ENCODE results near the gene MYH7B. TPM values are rescaled to one million over a fixed set of nuclear protein-coding genes. Genes with fewer than 3 reads are reported as not detected.

Gene MYH7B
- total RNA-seq, 1 experiment from 2014 or later = 0.98 TPM

DNA sequence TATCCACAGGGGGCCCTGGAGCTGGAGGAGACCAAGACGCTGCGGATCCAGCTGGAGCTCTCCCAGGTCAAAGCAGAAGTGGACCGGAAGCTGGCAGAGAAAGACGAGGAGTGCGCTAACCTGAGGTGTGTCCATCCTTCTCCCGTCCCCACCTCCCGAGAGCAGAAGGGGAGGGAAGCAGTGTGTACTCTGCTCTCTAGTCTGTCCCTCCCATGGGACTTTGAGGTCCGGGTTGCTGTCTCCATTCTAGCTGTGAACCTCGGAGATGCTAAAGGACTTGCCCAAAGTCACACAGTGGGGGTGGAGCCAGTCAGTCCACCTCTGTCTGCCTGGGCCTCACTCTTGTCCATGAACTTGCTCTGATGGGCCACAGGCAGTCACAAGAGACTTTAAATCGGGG lies 44.1 kb downstream of the MYH7B start:
- no peak overlapping the region for H3K27ac Mint-ChIP-seq
- peaks cover 6% of the 10 kb centered on the region for H3K4me1 Mint-ChIP-seq
- H3K27me3 Mint-ChIP-seq (ENCODE audit: low read depth) = no peaks in the 10 kb centered on the region
- no peak overlapping the region for H3K4me3 Mint-ChIP-seq
- TF ChIP-seq HMGA2 (CRISPR knock-in tag; IDR thresholded peaks at IDR 0.05) (no peak), ATF1 (CRISPR knock-in tag; IDR thresholded peaks at IDR 0.05) (no peak), EMX1 (CRISPR knock-in tag; IDR thresholded peaks at IDR 0.05) (no peak), FOXJ3 (CRISPR knock-in tag; IDR thresholded peaks at IDR 0.05; ENCODE audit: borderline replicate concordance) (no peak)
- TF ChIP-seq, protein P1, sequence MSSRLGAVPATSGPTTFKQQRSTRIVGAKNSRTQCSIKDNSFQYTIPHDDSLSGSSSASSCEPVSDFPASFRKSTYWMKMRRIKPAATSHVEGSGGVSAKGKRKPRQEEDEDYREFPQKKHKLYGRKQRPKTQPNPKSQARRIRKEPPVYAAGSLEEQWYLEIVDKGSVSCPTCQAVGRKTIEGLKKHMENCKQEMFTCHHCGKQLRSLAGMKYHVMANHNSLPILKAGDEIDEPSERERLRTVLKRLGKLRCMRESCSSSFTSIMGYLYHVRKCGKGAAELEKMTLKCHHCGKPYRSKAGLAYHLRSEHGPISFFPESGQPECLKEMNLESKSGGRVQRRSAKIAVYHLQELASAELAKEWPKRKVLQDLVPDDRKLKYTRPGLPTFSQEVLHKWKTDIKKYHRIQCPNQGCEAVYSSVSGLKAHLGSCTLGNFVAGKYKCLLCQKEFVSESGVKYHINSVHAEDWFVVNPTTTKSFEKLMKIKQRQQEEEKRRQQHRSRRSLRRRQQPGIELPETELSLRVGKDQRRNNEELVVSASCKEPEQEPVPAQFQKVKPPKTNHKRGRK (CRISPR knock-in tag; IDR thresholded peaks at IDR 0.05; ENCODE audit: borderline replicate concordance) = no peak
- TF ChIP-seq, protein P2, sequence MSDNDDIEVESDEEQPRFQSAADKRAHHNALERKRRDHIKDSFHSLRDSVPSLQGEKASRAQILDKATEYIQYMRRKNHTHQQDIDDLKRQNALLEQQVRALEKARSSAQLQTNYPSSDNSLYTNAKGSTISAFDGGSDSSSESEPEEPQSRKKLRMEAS (CRISPR knock-in tag; IDR thresholded peaks at IDR 0.05) = no peak
- no peak for ATAC-seq
- no peak for DNase-seq (ENCODE audit: low spot score)
- H3K9me3 Mint-ChIP-seq = no peaks in the 10 kb centered on the region
- peaks cover 30% of the 10 kb centered on the region for H3K36me3 Mint-ChIP-seq
- ChIA-PET CTCF (interaction anchor here (2.0 to 7.3 kb wide), 3 partner anchors 16 to 126 kb away, joined by 7 to 152 read pairs (median 29); partner anchors contain the start of genes ACSS2, GGT7, GSS and MYH7B), POLR2A (no interaction called here)

DNA sequence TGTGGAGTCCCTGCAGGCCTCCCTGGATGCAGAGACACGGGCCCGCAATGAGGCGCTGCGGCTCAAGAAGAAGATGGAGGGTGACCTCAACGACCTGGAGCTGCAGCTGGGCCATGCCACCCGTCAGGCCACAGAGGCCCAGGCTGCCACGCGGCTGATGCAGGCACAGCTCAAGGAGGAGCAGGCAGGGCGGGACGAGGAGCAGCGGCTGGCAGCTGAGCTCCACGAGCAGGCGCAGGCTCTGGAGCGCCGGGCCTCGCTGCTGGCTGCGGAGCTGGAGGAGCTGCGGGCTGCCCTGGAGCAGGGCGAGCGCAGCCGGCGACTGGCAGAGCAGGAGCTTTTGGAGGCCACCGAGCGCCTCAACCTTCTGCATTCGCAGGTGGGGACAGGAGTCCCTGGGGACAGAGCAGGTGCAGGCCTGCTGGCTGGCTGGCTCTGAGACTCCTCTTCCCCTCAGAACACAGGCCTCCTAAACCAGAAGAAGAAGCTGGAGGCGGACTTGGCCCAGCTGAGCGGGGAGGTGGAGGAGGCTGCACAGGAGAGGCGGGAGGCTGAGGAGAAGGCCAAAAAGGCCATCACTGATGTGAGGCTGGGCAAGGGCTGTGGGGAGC lies 44.7 kb downstream of the MYH7B start:
- Mint-ChIP-seq H3K4me3 (no peak overlapping the region), H3K27ac (no peak overlapping the region), H3K36me3 (peaks cover 36% of the 10 kb centered on the region), H3K9me3 (no peaks in the 10 kb centered on the region), H3K27me3 (ENCODE audit: low read depth) (no peaks in the 10 kb centered on the region), H3K4me1 (peaks cover 6% of the 10 kb centered on the region)
- CTCF ChIA-PET = interaction anchor here (0.7 to 7.3 kb wide), 4 partner anchors 11 to 127 kb away, joined by 3 to 152 read pairs (median 6); partner anchors contain the start of genes ACSS2 and GGT7
- DNase-seq (ENCODE audit: low spot score) (no peak), ATAC-seq (no peak)
- POLR2A ChIA-PET = interaction anchor here (0.6 kb wide), 1 partner anchor 297 kb away, joined by 3 read pairs; no protein-coding TSS in a partner anchor
- no peak for TF ChIP-seq ELF4 (CRISPR knock-in tag; IDR thresholded peaks at IDR 0.05; ENCODE audit: low read depth)

DNA sequence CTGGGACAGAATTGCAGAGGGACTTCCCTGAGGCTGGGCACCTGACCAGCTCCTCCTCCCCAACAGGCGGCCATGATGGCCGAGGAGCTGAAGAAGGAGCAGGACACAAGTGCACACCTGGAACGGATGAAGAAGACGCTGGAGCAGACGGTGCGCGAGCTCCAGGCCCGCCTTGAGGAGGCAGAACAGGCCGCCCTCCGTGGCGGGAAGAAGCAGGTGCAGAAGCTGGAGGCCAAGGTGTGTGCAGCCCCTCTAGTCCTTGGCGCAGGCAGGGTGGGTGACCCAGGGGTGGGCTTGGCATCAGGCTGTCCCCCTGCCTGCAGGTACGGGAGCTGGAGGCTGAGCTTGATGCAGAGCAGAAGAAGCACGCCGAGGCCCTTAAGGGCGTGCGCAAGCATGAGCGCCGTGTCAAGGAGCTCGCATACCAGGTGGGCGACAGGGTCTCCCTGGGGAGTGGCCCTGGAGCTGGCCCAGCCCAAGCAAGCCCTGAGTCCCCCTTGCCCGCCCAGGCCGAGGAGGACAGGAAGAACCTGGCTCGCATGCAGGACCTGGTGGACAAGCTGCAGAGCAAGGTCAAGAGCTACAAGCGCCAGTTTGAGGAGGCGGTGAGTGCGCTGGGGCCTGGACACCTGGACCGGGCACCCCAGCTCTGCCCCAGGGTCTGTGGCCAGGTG lies 45.4 kb downstream of the MYH7B start:
- CTCF ChIA-PET = interaction anchor here (0.7 to 7.3 kb wide), 7 partner anchors 12 to 225 kb away, joined by 3 to 152 read pairs (median 6); partner anchors contain the start of genes ACSS2, GGT7, GSS and MYH7B
- Mint-ChIP-seq H3K4me3 (no peak overlapping the region), H3K27me3 (ENCODE audit: low read depth) (no peaks in the 10 kb centered on the region), H3K4me1 (peaks cover 6% of the 10 kb centered on the region), H3K9me3 (no peaks in the 10 kb centered on the region), H3K36me3 (peaks cover 37% of the 10 kb centered on the region), H3K27ac (no peak overlapping the region)
- DNase-seq (ENCODE audit: low spot score) (no peak), ATAC-seq (no peak)
- POLR2A ChIA-PET = interaction anchor here (0.6 kb wide), 1 partner anchor 298 kb away, joined by 3 read pairs; no protein-coding TSS in a partner anchor
- no peak for TF ChIP-seq ZNF263 (CRISPR knock-in tag; IDR thresholded peaks at IDR 0.05; ENCODE audit: low read depth)
- TF ChIP-seq, protein P3, sequence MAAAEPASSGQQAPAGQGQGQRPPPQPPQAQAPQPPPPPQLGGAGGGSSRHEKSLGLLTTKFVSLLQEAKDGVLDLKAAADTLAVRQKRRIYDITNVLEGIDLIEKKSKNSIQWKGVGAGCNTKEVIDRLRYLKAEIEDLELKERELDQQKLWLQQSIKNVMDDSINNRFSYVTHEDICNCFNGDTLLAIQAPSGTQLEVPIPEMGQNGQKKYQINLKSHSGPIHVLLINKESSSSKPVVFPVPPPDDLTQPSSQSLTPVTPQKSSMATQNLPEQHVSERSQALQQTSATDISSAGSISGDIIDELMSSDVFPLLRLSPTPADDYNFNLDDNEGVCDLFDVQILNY (CRISPR knock-in tag; IDR thresholded peaks at IDR 0.05) = no peak
- TF ChIP-seq, protein P4, sequence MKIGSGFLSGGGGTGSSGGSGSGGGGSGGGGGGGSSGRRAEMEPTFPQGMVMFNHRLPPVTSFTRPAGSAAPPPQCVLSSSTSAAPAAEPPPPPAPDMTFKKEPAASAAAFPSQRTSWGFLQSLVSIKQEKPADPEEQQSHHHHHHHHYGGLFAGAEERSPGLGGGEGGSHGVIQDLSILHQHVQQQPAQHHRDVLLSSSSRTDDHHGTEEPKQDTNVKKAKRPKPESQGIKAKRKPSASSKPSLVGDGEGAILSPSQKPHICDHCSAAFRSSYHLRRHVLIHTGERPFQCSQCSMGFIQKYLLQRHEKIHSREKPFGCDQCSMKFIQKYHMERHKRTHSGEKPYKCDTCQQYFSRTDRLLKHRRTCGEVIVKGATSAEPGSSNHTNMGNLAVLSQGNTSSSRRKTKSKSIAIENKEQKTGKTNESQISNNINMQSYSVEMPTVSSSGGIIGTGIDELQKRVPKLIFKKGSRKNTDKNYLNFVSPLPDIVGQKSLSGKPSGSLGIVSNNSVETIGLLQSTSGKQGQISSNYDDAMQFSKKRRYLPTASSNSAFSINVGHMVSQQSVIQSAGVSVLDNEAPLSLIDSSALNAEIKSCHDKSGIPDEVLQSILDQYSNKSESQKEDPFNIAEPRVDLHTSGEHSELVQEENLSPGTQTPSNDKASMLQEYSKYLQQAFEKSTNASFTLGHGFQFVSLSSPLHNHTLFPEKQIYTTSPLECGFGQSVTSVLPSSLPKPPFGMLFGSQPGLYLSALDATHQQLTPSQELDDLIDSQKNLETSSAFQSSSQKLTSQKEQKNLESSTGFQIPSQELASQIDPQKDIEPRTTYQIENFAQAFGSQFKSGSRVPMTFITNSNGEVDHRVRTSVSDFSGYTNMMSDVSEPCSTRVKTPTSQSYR (CRISPR knock-in tag; IDR thresholded peaks at IDR 0.05) = no peak
- TF ChIP-seq ZNF416 (CRISPR knock-in tag; IDR thresholded peaks at IDR 0.05) = no peak
- TF ChIP-seq, protein P5, sequence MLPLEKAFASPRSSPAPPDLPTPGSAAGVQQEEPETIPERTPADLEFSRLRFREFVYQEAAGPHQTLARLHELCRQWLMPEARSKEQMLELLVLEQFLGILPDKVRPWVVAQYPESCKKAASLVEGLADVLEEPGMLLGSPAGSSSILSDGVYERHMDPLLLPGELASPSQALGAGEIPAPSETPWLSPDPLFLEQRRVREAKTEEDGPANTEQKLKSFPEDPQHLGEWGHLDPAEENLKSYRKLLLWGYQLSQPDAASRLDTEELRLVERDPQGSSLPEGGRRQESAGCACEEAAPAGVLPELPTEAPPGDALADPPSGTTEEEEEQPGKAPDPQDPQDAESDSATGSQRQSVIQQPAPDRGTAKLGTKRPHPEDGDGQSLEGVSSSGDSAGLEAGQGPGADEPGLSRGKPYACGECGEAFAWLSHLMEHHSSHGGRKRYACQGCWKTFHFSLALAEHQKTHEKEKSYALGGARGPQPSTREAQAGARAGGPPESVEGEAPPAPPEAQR (CRISPR knock-in tag; IDR thresholded peaks at IDR 0.05) = no peak
- no peak for TF ChIP-seq NR3C1 (CRISPR knock-in tag; conservative IDR thresholded peaks at IDR 0.05; ENCODE audit: low read depth)
- TF ChIP-seq GRHL2 (CRISPR knock-in tag; IDR thresholded peaks at IDR 0.05; ENCODE audit: insufficient replicate concordance, severe bottlenecking) = no peak
- TF ChIP-seq, protein P6, sequence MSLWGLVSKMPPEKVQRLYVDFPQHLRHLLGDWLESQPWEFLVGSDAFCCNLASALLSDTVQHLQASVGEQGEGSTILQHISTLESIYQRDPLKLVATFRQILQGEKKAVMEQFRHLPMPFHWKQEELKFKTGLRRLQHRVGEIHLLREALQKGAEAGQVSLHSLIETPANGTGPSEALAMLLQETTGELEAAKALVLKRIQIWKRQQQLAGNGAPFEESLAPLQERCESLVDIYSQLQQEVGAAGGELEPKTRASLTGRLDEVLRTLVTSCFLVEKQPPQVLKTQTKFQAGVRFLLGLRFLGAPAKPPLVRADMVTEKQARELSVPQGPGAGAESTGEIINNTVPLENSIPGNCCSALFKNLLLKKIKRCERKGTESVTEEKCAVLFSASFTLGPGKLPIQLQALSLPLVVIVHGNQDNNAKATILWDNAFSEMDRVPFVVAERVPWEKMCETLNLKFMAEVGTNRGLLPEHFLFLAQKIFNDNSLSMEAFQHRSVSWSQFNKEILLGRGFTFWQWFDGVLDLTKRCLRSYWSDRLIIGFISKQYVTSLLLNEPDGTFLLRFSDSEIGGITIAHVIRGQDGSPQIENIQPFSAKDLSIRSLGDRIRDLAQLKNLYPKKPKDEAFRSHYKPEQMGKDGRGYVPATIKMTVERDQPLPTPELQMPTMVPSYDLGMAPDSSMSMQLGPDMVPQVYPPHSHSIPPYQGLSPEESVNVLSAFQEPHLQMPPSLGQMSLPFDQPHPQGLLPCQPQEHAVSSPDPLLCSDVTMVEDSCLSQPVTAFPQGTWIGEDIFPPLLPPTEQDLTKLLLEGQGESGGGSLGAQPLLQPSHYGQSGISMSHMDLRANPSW (CRISPR knock-in tag; conservative IDR thresholded peaks at IDR 0.05; ENCODE audit: low read depth) = no peak
- TF ChIP-seq SOX15 (CRISPR knock-in tag; IDR thresholded peaks at IDR 0.05) = no peak

Measured in WTC11 (cell line).